HG03460 (cell line): Measurements from ENCODE around the gene MAPKAPK2.

ENCODE experiments used
- ATAC-seq: cut with Tn5 transposase; IDR thresholded peaks from one replicate; pipeline ENCODE4 v1.9.1; 2021; ENCODE audit not compliant: unreplicated experiment

Gene MAPKAPK2

GRCh38 chr1:206717674-206717989, 32.9 kb downstream of the MAPKAPK2 start:
- no peak for ATAC-seq

- no peak for ATAC-seq
These were observed 34.6 kb downstream of the MAPKAPK2 start for GRCh38 chr1:206719169-206719839.

GRCh38 chr1:206721454-206721853, 36.7 kb downstream of the MAPKAPK2 start:
- ATAC-seq = no peak

- no peak for ATAC-seq
These were observed 38.2 kb downstream of the MAPKAPK2 start for GRCh38 chr1:206722751-206723461.

- no peak for ATAC-seq
These were observed 38.7 kb downstream of the MAPKAPK2 start for GRCh38 chr1:206723462-206723804.

GRCh38 chr1:206723805-206724472, 39.2 kb downstream of the MAPKAPK2 start:
- ATAC-seq = no peak

GRCh38 chr1:206725109-206725963, 40.6 kb downstream of the MAPKAPK2 start:
- no peak for ATAC-seq

- ATAC-seq = no peak
These were observed 43.4 kb downstream of the MAPKAPK2 start for GRCh38 chr1:206727981-206728696.

GRCh38 chr1:206728697-206728987, 43.9 kb downstream of the MAPKAPK2 start:
- ATAC-seq = no peak

GRCh38 chr1:206729050-206729449, 44.3 kb downstream of the MAPKAPK2 start:
- ATAC-seq = no peak

- no peak for ATAC-seq
These were observed 44.8 kb downstream of the MAPKAPK2 start for GRCh38 chr1:206729507-206729906.

- ATAC-seq = no peak
These were observed 47.8 kb downstream of the MAPKAPK2 start for GRCh38 chr1:206732508-206732907.

- no peak for ATAC-seq
These were observed 48.3 kb downstream of the MAPKAPK2 start for GRCh38 chr1:206732992-206733391.

GRCh38 chr1:206734499-206735142, 49.9 kb downstream of the MAPKAPK2 start:
- no peak for ATAC-seq

- no peak for ATAC-seq
These were observed 50.9 kb downstream of the MAPKAPK2 start for GRCh38 chr1:206735553-206736031.

GRCh38 chr1:206736878-206737728, 52.4 kb downstream of the MAPKAPK2 start:
- ATAC-seq = no peak

GRCh38 chr1:206737729-206738201, 53.1 kb downstream of the MAPKAPK2 start:
- no peak for ATAC-seq

- ATAC-seq = peak; percentile 3
These were observed 54.0 kb downstream of the MAPKAPK2 start for GRCh38 chr1:206738370-206739366.
